A549 (cell line): ENCODE results near the gene GIPR. TPM values are rescaled to one million over a fixed set of nuclear protein-coding genes. Genes with fewer than 3 reads are reported as not detected.

ENCODE experiments used
- ATAC-seq, 2 experiments: fragments of 200-7000 bp in 1 of 2; fragments of >200 bp in 1 of 2; cut with Nextera tagmentation in 1 of 2; cut with Tn5 transposase in 1 of 2; 3 replicates each; pipeline versions ENCODE4 v1.8.0 to v1.9.1; 2018 to 2020; ENCODE audit warnings: mild to moderate bottlenecking in 1 of 2, moderate library complexity in 1 of 2
- CTCF ChIA-PET: fragments of 300-600 bp; sonication (Branson Sonifier 250); formaldehyde crosslinking; extraction: SDS; loops from one replicate; lab custom pipeline; 2021; ENCODE audit warnings: antibody characterized with exemption, inconsistent platforms; lab: Yijun Ruan, JAX
- POLR2A ChIA-PET: fragments of 350-600 bp; formaldehyde crosslinking; extraction: SDS; loops from one replicate; lab custom pipeline; 2021; ENCODE audit warnings: antibody characterized with exemption, inconsistent platforms; lab: Yijun Ruan, JAX
- DNase-seq, 2 experiments: peaks; one replicate each; pipeline versions ENCODE4 v3.0.0 to v3.0.0-alpha.2; 2011 to 2016; ENCODE audit warnings: low read depth in 1 of 2, low spot score in 1 of 2
- FAIRE-seq: peaks from 2 replicates; lab custom pipeline; 2011; peaks lifted over from hg19 to GRCh38; lab: Jason Lieb, UNC
- H3K27ac ChIP-seq, 2 experiments: fragments of >200 bp; sonication (Bioruptor Twin); formaldehyde crosslinking; 3 replicates each; pipeline ENCODE4 v1.5.1; 2016 to 2017
- H3K4me1 ChIP-seq: fragments of >200 bp; sonication (Bioruptor Twin); formaldehyde crosslinking; 3 replicates; pipeline ENCODE4 v1.6.1; 2016
- H3K4me2 ChIP-seq: fragments of >200 bp; sonication (Bioruptor Twin); formaldehyde crosslinking; 3 replicates; pipeline ENCODE4 v1.6.1; 2016
- H3K4me3 ChIP-seq: fragments of >200 bp; sonication (Bioruptor Twin); formaldehyde crosslinking; 3 replicates; pipeline ENCODE4 v1.5.1; 2016
- H3K9me3 ChIP-seq: fragments of >200 bp; sonication (Bioruptor Twin); formaldehyde crosslinking; 3 replicates; pipeline ENCODE4 v1.6.1; 2016
- CBX2 ChIP-seq: fragments of 200-600 bp; sonication (generic); IDR thresholded peaks from 2 replicates; pipeline ENCODE4 v1.6.1; 2016; ENCODE audit warnings: low read depth, mild to moderate bottlenecking, borderline replicate concordance
- FOSL2 ChIP-seq, 2 experiments: fragments of 450-650 bp in 1 of 2; fragments of >200 bp in 1 of 2; sonication (Bioruptor Twin) in 1 of 2; formaldehyde crosslinking; IDR thresholded peaks; 2 replicates each; pipeline versions ENCODE4 v1.5.0 to v1.6.1; 2016 to 2020; ENCODE audit warnings: mild to moderate bottlenecking in 1 of 2, moderate library complexity in 1 of 2
- GATA3 ChIP-seq: IDR thresholded peaks from 2 replicates; pipeline ENCODE4 v1.6.1; 2012; ENCODE audit warnings: borderline replicate concordance
- HDAC2 ChIP-seq: fragments of 200-600 bp; sonication (generic); IDR thresholded peaks from 2 replicates; pipeline ENCODE4 v1.6.1; 2016
- HEYL ChIP-seq: fragments of 250-450 bp; sonication (Bioruptor Pico); IDR thresholded peaks from 2 replicates; pipeline ENCODE4 v1.8.0; 2021; ENCODE audit warnings: mild to moderate bottlenecking, moderate library complexity
- JUNB ChIP-seq: fragments of >200 bp; sonication (Bioruptor Twin); formaldehyde crosslinking; IDR thresholded peaks from 2 replicates; pipeline ENCODE4 v1.6.1; 2016
- KDM5A ChIP-seq: fragments of 200-600 bp; sonication (generic); IDR thresholded peaks from 2 replicates; pipeline ENCODE4 v1.6.1; 2016; ENCODE audit warnings: antibody characterized with exemption, mild to moderate bottlenecking
- NFE2L2 ChIP-seq: fragments of 150-350 bp; conservative IDR thresholded peaks from 2 replicates; pipeline ENCODE4 v1.6.1; 2014; ENCODE audit warnings: low read length
- NPAS2 ChIP-seq: fragments of 250-450 bp; sonication (Bioruptor Pico); IDR thresholded peaks from 2 replicates; pipeline ENCODE4 v1.8.0; 2022; ENCODE audit warnings: mild to moderate bottlenecking, moderate library complexity, borderline replicate concordance
- POLR2A ChIP-seq: IDR thresholded peaks from 2 replicates; pipeline ENCODE4 v1.6.1; 2012; ENCODE audit warnings: mild to moderate bottlenecking, low read length
- POLR2AphosphoS2 ChIP-seq: conservative IDR thresholded peaks from 2 replicates; pipeline ENCODE4 v1.6.1; 2012; ENCODE audit warnings: low read length, improper control_type of control experiment, inconsistent platforms
- RAD21 ChIP-seq, 2 experiments: fragments of >200 bp in 1 of 2; sonication (Bioruptor Twin) in 1 of 2; formaldehyde crosslinking in 1 of 2; IDR thresholded peaks in 1 of 2; conservative IDR thresholded peaks in 1 of 2; 2 replicates in 1 of 2; 3 replicates in 1 of 2; pipeline ENCODE4 v1.6.1; 2012 to 2018; ENCODE audit warnings: inconsistent platforms in 1 of 2
- RCOR1 ChIP-seq: fragments of 150-350 bp; IDR thresholded peaks from 2 replicates; pipeline ENCODE4 v1.6.1; 2014; ENCODE audit warnings: antibody characterized with exemption, low read length, low read depth
- TP53 ChIP-seq: fragments of 250-450 bp; sonication (Bioruptor Pico); IDR thresholded peaks from 2 replicates; pipeline ENCODE4 v1.5.0; 2021; ENCODE audit warnings: mild to moderate bottlenecking, moderate library complexity
- ZNF302 ChIP-seq: fragments of 250-450 bp; sonication (Bioruptor Pico); IDR thresholded peaks from 2 replicates; pipeline ENCODE4 v1.9.0; 2021; ENCODE audit warnings: inconsistent platforms, mild to moderate bottlenecking, moderate library complexity
- ZSCAN20 ChIP-seq: fragments of 250-450 bp; sonication (Bioruptor Pico); IDR thresholded peaks from 2 replicates; pipeline ENCODE4 v1.8.0; 2022; ENCODE audit warnings: mild to moderate bottlenecking, moderate library complexity
- WGBS: methylation state at CpG from one replicate; pipeline ENCODE4 v1.1.6; 2017; ENCODE audit errors: missing lambda C conversion rate; 5-methylcytosine and 5-hydroxymethylcytosine counted together
- polyA plus RNA-seq, 4 experiments: library from polyadenylated mRNA; depleted of rRNA in 3 of 4; stranded (reverse); fragments of >200 nt; fragmentation: RNase III in 1 of 4; extraction: RNeasy Plus Mini Kit Qiagen cat#74134 plus additional on column Dnase treatment in 1 of 4; gene quantifications; 2 replicates in 3 of 4; 3 replicates in 1 of 4; pipeline ENCODE4 v1.2.3, GENCODE V29; 2011 to 2017
- TF ChIP-seq, protein P1 (sequence below): IDR thresholded peaks from 2 replicates; pipeline ENCODE4 v1.6.1; 2012; ENCODE audit warnings: low read depth, borderline replicate concordance
- TF ChIP-seq, protein P2 (sequence below): IDR thresholded peaks from 2 replicates; pipeline ENCODE4 v1.6.1; 2012
- TF ChIP-seq, protein P3 (sequence below): IDR thresholded peaks from 2 replicates; pipeline ENCODE4 v1.6.1; 2012
- TF ChIP-seq, protein P4 (sequence below): fragments of >200 bp; sonication (Bioruptor Twin); formaldehyde crosslinking; IDR thresholded peaks from 2 replicates; pipeline ENCODE4 v1.6.1; 2016
- TF ChIP-seq, protein P5 (sequence below): fragments of 250-450 bp; sonication (Bioruptor Pico); IDR thresholded peaks from 2 replicates; pipeline ENCODE4 v1.5.0; 2021; ENCODE audit warnings: mild to moderate bottlenecking, moderate library complexity, borderline replicate concordance
- TF ChIP-seq, protein P6 (sequence below): fragments of 200-600 bp; sonication (generic); IDR thresholded peaks from 2 replicates; pipeline ENCODE4 v1.6.1; 2016; ENCODE audit warnings: antibody characterized with exemption, mild to moderate bottlenecking, moderate library complexity

The GIPR gene
- polyA plus RNA-seq, 2 of the 4 experiments (the other 2 are of a cell fraction) = 1.2 to 1.4 TPM

DNA sequence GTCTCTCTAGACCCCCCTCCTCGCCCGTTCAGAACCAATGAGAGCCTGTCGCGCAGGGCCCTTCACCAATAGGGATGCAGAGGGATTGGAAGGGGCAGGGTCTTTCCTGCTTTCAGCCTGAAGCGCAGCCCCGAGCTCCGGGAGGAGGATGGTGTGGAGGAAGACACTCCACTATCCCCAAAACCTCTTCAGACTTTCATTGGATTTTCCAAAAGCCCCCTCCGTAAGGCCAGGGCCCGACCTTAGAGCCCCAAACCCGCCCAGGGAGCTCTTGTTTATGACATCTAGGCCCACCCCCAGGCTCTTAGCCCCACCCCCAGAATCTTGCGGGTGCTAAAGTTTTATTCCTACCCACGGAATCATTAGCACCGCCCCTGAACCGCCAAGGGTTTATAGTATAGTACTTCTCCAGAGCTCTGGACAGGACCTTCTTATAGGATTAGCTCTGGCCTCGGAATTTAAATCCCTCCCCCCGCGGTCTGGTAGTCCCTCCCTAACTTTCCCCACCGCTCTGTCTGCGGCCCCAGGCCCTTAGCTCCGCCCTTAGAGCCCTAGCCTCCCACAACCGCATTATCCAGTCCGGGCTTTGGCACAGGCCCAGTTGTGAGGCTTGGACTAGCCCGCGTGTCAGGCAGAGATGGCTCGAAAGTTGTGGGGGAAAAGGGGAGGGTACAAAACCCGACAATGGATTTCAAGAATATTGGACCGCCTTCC is 22.2 kb upstream of the GIPR start (continued):
- TF ChIP-seq, protein P1, sequence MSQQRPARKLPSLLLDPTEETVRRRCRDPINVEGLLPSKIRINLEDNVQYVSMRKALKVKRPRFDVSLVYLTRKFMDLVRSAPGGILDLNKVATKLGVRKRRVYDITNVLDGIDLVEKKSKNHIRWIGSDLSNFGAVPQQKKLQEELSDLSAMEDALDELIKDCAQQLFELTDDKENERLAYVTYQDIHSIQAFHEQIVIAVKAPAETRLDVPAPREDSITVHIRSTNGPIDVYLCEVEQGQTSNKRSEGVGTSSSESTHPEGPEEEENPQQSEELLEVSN = peak; percentile 66; the same call in 1 of the 2 replicates
- TF ChIP-seq, protein P2, sequence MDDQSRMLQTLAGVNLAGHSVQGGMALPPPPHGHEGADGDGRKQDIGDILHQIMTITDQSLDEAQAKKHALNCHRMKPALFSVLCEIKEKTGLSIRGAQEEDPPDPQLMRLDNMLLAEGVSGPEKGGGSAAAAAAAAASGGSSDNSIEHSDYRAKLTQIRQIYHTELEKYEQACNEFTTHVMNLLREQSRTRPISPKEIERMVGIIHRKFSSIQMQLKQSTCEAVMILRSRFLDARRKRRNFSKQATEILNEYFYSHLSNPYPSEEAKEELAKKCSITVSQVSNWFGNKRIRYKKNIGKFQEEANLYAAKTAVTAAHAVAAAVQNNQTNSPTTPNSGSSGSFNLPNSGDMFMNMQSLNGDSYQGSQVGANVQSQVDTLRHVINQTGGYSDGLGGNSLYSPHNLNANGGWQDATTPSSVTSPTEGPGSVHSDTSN = no peak
- TF ChIP-seq RAD21 (conservative IDR thresholded peaks at IDR 0.05 in 1 of 2, IDR thresholded peaks at IDR 0.05 in 1 of 2) (0 out of 5 replicates have a peak, but pooled peaks of 1 of the 2 experiments have one; percentile 13), GATA3 (0 out of 2 replicates have a peak, but pooled peaks have one; percentile 15), ZNF302 (CRISPR knock-in tag) (no peak), POLR2AphosphoS2 (no peak), HEYL (CRISPR knock-in tag) (no peak), NFE2L2 (no peak), HDAC2 (peak; percentile 73; the same call in 1 of the 2 replicates), TP53 (CRISPR knock-in tag) (no peak), POLR2A (no peak), KDM5A (no peak), FOSL2 (IDR thresholded peaks at IDR 0.05) (no peak), FOSL2 (CRISPR knock-in tag; IDR thresholded peaks at IDR 0.05) (no peak), CBX2 (no peak), NPAS2 (CRISPR knock-in tag) (no peak)
- TF ChIP-seq, protein P3, sequence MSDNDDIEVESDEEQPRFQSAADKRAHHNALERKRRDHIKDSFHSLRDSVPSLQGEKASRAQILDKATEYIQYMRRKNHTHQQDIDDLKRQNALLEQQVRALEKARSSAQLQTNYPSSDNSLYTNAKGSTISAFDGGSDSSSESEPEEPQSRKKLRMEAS = peak; percentile 80
- TF ChIP-seq, protein P4, sequence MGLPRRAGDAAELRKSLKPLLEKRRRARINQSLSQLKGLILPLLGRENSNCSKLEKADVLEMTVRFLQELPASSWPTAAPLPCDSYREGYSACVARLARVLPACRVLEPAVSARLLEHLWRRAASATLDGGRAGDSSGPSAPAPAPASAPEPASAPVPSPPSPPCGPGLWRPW = no peak
- TF ChIP-seq, protein P5, sequence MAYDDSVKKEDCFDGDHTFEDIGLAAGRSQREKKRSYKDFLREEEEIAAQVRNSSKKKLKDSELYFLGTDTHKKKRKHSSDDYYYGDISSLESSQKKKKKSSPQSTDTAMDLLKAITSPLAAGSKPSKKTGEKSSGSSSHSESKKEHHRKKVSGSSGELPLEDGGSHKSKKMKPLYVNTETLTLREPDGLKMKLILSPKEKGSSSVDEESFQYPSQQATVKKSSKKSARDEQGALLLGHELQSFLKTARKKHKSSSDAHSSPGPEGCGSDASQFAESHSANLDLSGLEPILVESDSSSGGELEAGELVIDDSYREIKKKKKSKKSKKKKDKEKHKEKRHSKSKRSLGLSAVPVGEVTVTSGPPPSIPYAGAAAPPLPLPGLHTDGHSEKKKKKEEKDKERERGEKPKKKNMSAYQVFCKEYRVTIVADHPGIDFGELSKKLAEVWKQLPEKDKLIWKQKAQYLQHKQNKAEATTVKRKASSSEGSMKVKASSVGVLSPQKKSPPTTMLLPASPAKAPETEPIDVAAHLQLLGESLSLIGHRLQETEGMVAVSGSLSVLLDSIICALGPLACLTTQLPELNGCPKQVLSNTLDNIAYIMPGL (CRISPR knock-in tag) = no peak

DNA sequence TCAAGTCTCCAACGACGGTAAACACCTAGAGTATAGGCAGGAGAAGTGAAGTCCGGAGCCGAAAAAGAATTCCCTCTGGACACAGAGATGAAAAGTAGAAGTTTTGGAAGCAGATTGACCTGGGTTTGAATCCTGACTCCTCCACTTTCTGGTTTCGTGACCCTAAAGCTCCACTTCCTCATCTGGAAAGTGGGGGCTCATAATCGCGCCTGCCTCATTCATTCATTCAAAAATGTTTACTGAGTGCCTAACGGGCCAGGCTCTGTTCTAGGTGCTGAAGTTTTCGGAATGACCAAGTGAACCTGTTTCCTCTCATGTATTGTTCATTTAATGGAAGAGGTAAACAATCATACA is 21.7 kb upstream of the GIPR start:
- Histone ChIP-seq H3K4me2 (peak overlapping the region; percentile 69), H3K4me1 (peaks cover 28% of the 10 kb centered on the region; the same call in 1 of the 3 replicates), H3K4me3 (peak overlapping the region; percentile 48), H3K9me3 (no peaks in the 10 kb centered on the region), H3K27ac (peak overlapping the region; percentile 54 to 78; a peak in 5 of 6 replicates)
- no peak for ATAC-seq
- ChIA-PET POLR2A (interaction anchor here (0.5 to 1.7 kb wide), 8 partner anchors 16 to 150 kb away, joined by 3 to 6 read pairs (median 4); partner anchors contain the start of genes QPCTL and SNRPD2), CTCF (interaction anchor here (0.6 to 7.3 kb wide), 14 partner anchors 12 to 244 kb away, joined by 3 to 72 read pairs (median 4); partner anchors contain the start of gene QPCTL)
- TF ChIP-seq ZSCAN20 (CRISPR knock-in tag) (0 out of 2 replicates have a peak, but pooled peaks have one; percentile 15), RCOR1 (no peak), JUNB (no peak)
- TF ChIP-seq, protein P6, sequence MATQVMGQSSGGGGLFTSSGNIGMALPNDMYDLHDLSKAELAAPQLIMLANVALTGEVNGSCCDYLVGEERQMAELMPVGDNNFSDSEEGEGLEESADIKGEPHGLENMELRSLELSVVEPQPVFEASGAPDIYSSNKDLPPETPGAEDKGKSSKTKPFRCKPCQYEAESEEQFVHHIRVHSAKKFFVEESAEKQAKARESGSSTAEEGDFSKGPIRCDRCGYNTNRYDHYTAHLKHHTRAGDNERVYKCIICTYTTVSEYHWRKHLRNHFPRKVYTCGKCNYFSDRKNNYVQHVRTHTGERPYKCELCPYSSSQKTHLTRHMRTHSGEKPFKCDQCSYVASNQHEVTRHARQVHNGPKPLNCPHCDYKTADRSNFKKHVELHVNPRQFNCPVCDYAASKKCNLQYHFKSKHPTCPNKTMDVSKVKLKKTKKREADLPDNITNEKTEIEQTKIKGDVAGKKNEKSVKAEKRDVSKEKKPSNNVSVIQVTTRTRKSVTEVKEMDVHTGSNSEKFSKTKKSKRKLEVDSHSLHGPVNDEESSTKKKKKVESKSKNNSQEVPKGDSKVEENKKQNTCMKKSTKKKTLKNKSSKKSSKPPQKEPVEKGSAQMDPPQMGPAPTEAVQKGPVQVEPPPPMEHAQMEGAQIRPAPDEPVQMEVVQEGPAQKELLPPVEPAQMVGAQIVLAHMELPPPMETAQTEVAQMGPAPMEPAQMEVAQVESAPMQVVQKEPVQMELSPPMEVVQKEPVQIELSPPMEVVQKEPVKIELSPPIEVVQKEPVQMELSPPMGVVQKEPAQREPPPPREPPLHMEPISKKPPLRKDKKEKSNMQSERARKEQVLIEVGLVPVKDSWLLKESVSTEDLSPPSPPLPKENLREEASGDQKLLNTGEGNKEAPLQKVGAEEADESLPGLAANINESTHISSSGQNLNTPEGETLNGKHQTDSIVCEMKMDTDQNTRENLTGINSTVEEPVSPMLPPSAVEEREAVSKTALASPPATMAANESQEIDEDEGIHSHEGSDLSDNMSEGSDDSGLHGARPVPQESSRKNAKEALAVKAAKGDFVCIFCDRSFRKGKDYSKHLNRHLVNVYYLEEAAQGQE = peak; percentile 51; the same call in 1 of the 2 replicates
- TF ChIP-seq, protein P3 = no peak
- FAIRE-seq = peak; percentile 51
- no peak for DNase-seq
- WGBS = 37% methylated on average over 9 of the region's 9 CpGs
